GM12872 (cell line): ENCODE data around the gene RPL27A.

Source experiments
- CTCF ChIP-seq: IDR thresholded peaks from 3 replicates; pipeline ENCODE4 v1.5.1; 2011; ENCODE audit warnings: low read depth, mild to moderate bottlenecking, low read length, moderate library complexity; ENCODE audit not compliant: insufficient read depth

The RPL27A gene

GRCh38 chr11:8732324-8732670, 49.7 kb downstream of the RPL27A start:
- TF ChIP-seq CTCF = no peak

- TF ChIP-seq CTCF = no peak
Measured at GRCh38 chr11:8732748-8733241, 50.2 kb downstream of the RPL27A start.

GRCh38 chr11:8733852-8734251, 51.3 kb downstream of the RPL27A start:
- TF ChIP-seq CTCF = no peak

- no peak for TF ChIP-seq CTCF
Measured at GRCh38 chr11:8735094-8735493, 52.5 kb downstream of the RPL27A start.

- TF ChIP-seq CTCF = no peak
Measured at GRCh38 chr11:8739309-8739793, 56.8 kb downstream of the RPL27A start.
